Parathyroid adenoma (tissue), 2 donors: ENCODE measurements around the gene MSANTD3.

Source experiments
- H2AFZ ChIP-seq: fragments of 300-600 bp; sonication (generic); one replicate; pipeline ENCODE4 v1.7.0; 2017; ENCODE audit warnings: antibody characterized with exemption, mild to moderate bottlenecking
- H3K27ac ChIP-seq: fragments of 300-600 bp; sonication (generic); one replicate; pipeline ENCODE4 v1.7.0; 2017
- H3K27me3 ChIP-seq: fragments of 300-600 bp; sonication (generic); one replicate; pipeline ENCODE4 v1.7.0; 2017; ENCODE audit warnings: low read length; ENCODE audit not compliant: control insufficient read depth, insufficient read depth
- H3K36me3 ChIP-seq: fragments of 300-600 bp; sonication (generic); one replicate; pipeline ENCODE4 v1.7.0; 2017; ENCODE audit warnings: low read length; ENCODE audit not compliant: control insufficient read depth, insufficient read depth
- H3K4me1 ChIP-seq: fragments of 300-600 bp; sonication (generic); one replicate; pipeline ENCODE4 v1.7.0; 2017; ENCODE audit warnings: control low read depth
- H3K4me2 ChIP-seq: fragments of 300-600 bp; sonication (generic); one replicate; pipeline ENCODE4 v1.7.0; 2017; ENCODE audit warnings: low read length
- H3K4me3 ChIP-seq: fragments of 300-600 bp; sonication (generic); one replicate; pipeline ENCODE4 v1.7.0; 2017; ENCODE audit warnings: low read depth, low read length
- H3K79me2 ChIP-seq: fragments of 300-600 bp; sonication (generic); one replicate; pipeline ENCODE4 v1.7.0; 2017; ENCODE audit warnings: control low read depth
- H3K9ac ChIP-seq: fragments of 300-600 bp; sonication (generic); one replicate; pipeline ENCODE4 v1.7.0; 2017; ENCODE audit warnings: mild to moderate bottlenecking
- H3K9me3 ChIP-seq: fragments of 300-600 bp; sonication (generic); one replicate; pipeline ENCODE4 v1.7.0; 2017; ENCODE audit warnings: low read length; ENCODE audit not compliant: control insufficient read depth
- CTCF ChIP-seq: fragments of 300-600 bp; sonication (generic); IDR thresholded peaks from one replicate; pipeline ENCODE4 v1.7.0; 2017; ENCODE audit warnings: antibody characterized with exemption, mild to moderate bottlenecking
- donor health status: primary hyperparathyroidism.

The MSANTD3 gene

GRCh38 chr9:100428871-100429654 lies 2.1 kb downstream of the MSANTD3 start:
- H3K9me3 ChIP-seq, result no peaks in the 10 kb centered on the region
- H3K4me2 ChIP-seq, result no peak overlapping the region
- no peak for TF ChIP-seq CTCF
- H3K9ac ChIP-seq, result no peak overlapping the region
- peaks cover 3% of the 10 kb centered on the region for H3K4me1 ChIP-seq
- no peaks in the 10 kb centered on the region for H3K79me2 ChIP-seq
- no peak overlapping the region for H3K4me3 ChIP-seq
- H3K36me3 ChIP-seq, result no peaks in the 10 kb centered on the region
- H2AFZ ChIP-seq, result no peak overlapping the region
- H3K27me3 ChIP-seq, result no peaks in the 10 kb centered on the region
- H3K27ac ChIP-seq, result no peak overlapping the region

GRCh38 chr9:100430286-100430940 lies 3.5 kb downstream of the MSANTD3 start:
- Histone ChIP-seq H3K36me3 (no peaks in the 10 kb centered on the region), H3K9me3 (no peaks in the 10 kb centered on the region), H3K79me2 (no peaks in the 10 kb centered on the region), H3K4me2 (no peak overlapping the region), H3K9ac (no peak overlapping the region), H3K4me3 (no peak overlapping the region), H3K27ac (no peak overlapping the region), H2AFZ (no peak overlapping the region), H3K4me1 (peaks cover 3% of the 10 kb centered on the region), H3K27me3 (no peaks in the 10 kb centered on the region)
- no peak for TF ChIP-seq CTCF

GRCh38 chr9:100431886-100432285 lies 4.9 kb downstream of the MSANTD3 start:
- H3K9ac ChIP-seq, result no peak overlapping the region
- TF ChIP-seq CTCF, result no peak
- H3K4me2 ChIP-seq, result no peak overlapping the region
- H2AFZ ChIP-seq, result no peak overlapping the region
- no peak overlapping the region for H3K4me3 ChIP-seq
- no peaks in the 10 kb centered on the region for H3K4me1 ChIP-seq
- H3K27me3 ChIP-seq, result no peaks in the 10 kb centered on the region
- no peak overlapping the region for H3K27ac ChIP-seq
- no peaks in the 10 kb centered on the region for H3K36me3 ChIP-seq
- no peaks in the 10 kb centered on the region for H3K79me2 ChIP-seq
- H3K9me3 ChIP-seq, result no peaks in the 10 kb centered on the region

- Histone ChIP-seq H3K36me3 (no peaks in the 10 kb centered on the region), H3K27me3 (no peaks in the 10 kb centered on the region), H2AFZ (no peak overlapping the region), H3K4me1 (no peaks in the 10 kb centered on the region), H3K9ac (no peak overlapping the region), H3K4me2 (no peak overlapping the region), H3K9me3 (no peaks in the 10 kb centered on the region), H3K27ac (no peak overlapping the region), H3K79me2 (no peaks in the 10 kb centered on the region), H3K4me3 (no peak overlapping the region)
- TF ChIP-seq CTCF, result no peak
Observed at GRCh38 chr9:100432736-100433135, 5.8 kb downstream of the MSANTD3 start.
